WERI-Rb-1 (cell line): ENCODE measurements around the gene SETD3.

Experiments used
- DNase-seq: peaks from one replicate; pipeline ENCODE4 v3.0.0-alpha.2; 2020
- H3K27ac ChIP-seq: fragments of 250-450 bp; sonication (Bioruptor Pico); 2 replicates; pipeline ENCODE4 v1.5.1; 2020; ENCODE audit warnings: mild to moderate bottlenecking, moderate library complexity
- H3K27me3 ChIP-seq: fragments of 250-450 bp; sonication (Bioruptor Pico); 2 replicates; pipeline ENCODE4 v1.5.1; 2021; ENCODE audit warnings: mild to moderate bottlenecking, low read depth, moderate library complexity; ENCODE audit not compliant: insufficient read depth, severe bottlenecking
- H3K36me3 ChIP-seq: fragments of 250-450 bp; sonication (Bioruptor Pico); 2 replicates; pipeline ENCODE4 v1.5.1; 2020; ENCODE audit warnings: mild to moderate bottlenecking, moderate library complexity
- H3K4me3 ChIP-seq: 2 replicates; pipeline ENCODE4 v1.5.1; 2011; ENCODE audit warnings: low read depth, mild to moderate bottlenecking, control low read depth, low read length
- H3K9me3 ChIP-seq: fragments of 250-450 bp; sonication (Bioruptor Pico); 2 replicates; pipeline ENCODE4 v1.5.1; 2021; ENCODE audit warnings: mild to moderate bottlenecking, moderate library complexity; ENCODE audit not compliant: severe bottlenecking
- CTCF ChIP-seq: IDR thresholded peaks from 2 replicates; pipeline ENCODE4 v1.5.1; 2011; ENCODE audit warnings: low read depth, mild to moderate bottlenecking, control low read depth, inconsistent platforms, low read length

The SETD3 gene

DNA sequence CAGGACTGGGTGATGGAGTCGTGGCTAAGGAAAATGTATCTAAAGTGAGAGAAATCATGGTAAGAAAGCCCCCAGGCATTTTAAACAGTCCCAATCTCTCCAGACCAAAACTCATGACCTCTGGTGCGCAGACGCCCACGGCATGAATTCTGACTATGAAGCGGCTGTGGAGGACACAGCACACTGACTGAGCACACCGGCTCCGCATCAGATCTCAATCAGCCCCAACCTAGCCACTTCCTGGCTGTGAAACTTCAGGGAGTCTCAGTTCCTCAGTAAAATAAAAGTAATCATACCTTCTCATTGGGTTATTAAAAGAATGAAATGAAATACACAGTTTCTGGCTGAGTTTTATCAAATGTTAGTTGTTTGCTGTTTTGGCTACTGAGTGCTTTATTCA is 38.7 kb downstream of the SETD3 start:
- Histone ChIP-seq H3K27ac (no peak overlapping the region), H3K4me3 (no peak overlapping the region), H3K36me3 (peaks cover 28% of the 10 kb centered on the region), H3K27me3 (no peaks in the 10 kb centered on the region), H3K9me3 (no peaks in the 10 kb centered on the region)
- no peak for DNase-seq
- TF ChIP-seq CTCF, result no peak

- Histone ChIP-seq H3K36me3 (peaks cover 30% of the 10 kb centered on the region), H3K27ac (no peak overlapping the region), H3K27me3 (no peaks in the 10 kb centered on the region), H3K4me3 (no peak overlapping the region), H3K9me3 (no peaks in the 10 kb centered on the region)
- TF ChIP-seq CTCF, result peak; percentile 78
- peak; percentile 69 for DNase-seq
Observed at GRCh38 chr14:99441157-99441870, 39.3 kb downstream of the SETD3 start.

GRCh38 chr14:99440278-99440677 is 40.4 kb downstream of the SETD3 start:
- no peak overlapping the region for H3K4me3 ChIP-seq
- no peak overlapping the region for H3K27ac ChIP-seq
- no peaks in the 10 kb centered on the region for H3K9me3 ChIP-seq
- no peaks in the 10 kb centered on the region for H3K27me3 ChIP-seq
- peak; percentile 37 for DNase-seq
- H3K36me3 ChIP-seq, result peaks cover 37% of the 10 kb centered on the region
- TF ChIP-seq CTCF, result peak; percentile 41

DNA sequence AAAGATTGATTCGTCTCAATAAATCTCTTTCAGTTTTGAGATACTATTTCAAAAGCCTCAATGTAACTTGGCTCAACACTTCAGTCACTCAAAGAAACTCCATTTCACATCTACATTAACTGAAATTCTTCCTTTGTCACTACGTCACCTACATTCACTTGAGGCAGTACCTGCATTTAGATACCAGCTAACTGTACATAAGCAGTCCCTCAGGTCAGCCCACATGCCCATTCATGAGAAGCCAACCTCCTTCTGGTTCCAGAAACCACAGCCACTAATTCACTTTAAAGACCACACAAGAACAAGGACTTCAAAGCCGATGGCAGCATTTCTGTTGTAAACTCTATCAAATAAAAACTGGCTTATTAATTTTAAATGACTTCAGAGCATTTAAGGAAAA is 43.0 kb downstream of the SETD3 start:
- no peak for TF ChIP-seq CTCF
- DNase-seq, result no peak
- H3K27me3 ChIP-seq, result no peaks in the 10 kb centered on the region
- peaks cover 51% of the 10 kb centered on the region for H3K36me3 ChIP-seq
- H3K27ac ChIP-seq, result no peak overlapping the region
- no peaks in the 10 kb centered on the region for H3K9me3 ChIP-seq
- H3K4me3 ChIP-seq, result no peak overlapping the region

GRCh38 chr14:99436247-99437180 is 44.1 kb downstream of the SETD3 start:
- H3K9me3 ChIP-seq, result no peaks in the 10 kb centered on the region
- H3K36me3 ChIP-seq, result peaks cover 44% of the 10 kb centered on the region
- H3K27ac ChIP-seq, result no peak overlapping the region
- H3K4me3 ChIP-seq, result no peak overlapping the region
- no peaks in the 10 kb centered on the region for H3K27me3 ChIP-seq
- no peak for TF ChIP-seq CTCF
- DNase-seq, result no peak
